ENCODE results near the gene PSMG4. TPM values are rescaled to one million over a fixed set of nuclear protein-coding genes. Genes with fewer than 3 reads are reported as not detected.

Gene PSMG4
- total and polyA plus RNA-seq, 2 of the 8 experiments (the other 6 are each of a cell fraction or from before 2014, with no cell fraction given) = 40.6 to 113 TPM

- no peak for TF ChIP-seq GTF2F1 (IDR thresholded peaks at IDR 0.05; ENCODE audit: borderline replicate concordance, low read depth, low read length)
- TF ChIP-seq CEBPB (IDR thresholded peaks at IDR 0.05; ENCODE audit: low read depth, low read length) = no peak
- TF ChIP-seq EGR1 (IDR thresholded peaks at IDR 0.05; ENCODE audit: borderline replicate concordance, low read depth, low read length) = no peak
- TF ChIP-seq KDM1A (IDR thresholded peaks at IDR 0.05; ENCODE audit: borderline replicate concordance, low read length) = no peak
- no peak for TF ChIP-seq SP4 (IDR thresholded peaks at IDR 0.05; ENCODE audit: low read length)
- TF ChIP-seq POLR2AphosphoS5 (IDR thresholded peaks at IDR 0.05; ENCODE audit: low read depth, low read length) = no peak
- TF ChIP-seq SRF (IDR thresholded peaks at IDR 0.05; ENCODE audit: low read depth, low read length) = no peak
Measured at GRCh38 chr6:3218266-3218665, 40.5 kb upstream of the PSMG4 start (continued).

All from H1 (cell line).